Measurements from ENCODE around the gene CENPF. TPM values are rescaled to one million over a fixed set of nuclear protein-coding genes. Genes with fewer than 3 reads are reported as not detected.

CENPF gene
- total and polyA plus RNA-seq, 10 donors = 1.2 to 12.8 (median 5.5) TPM

DNA sequence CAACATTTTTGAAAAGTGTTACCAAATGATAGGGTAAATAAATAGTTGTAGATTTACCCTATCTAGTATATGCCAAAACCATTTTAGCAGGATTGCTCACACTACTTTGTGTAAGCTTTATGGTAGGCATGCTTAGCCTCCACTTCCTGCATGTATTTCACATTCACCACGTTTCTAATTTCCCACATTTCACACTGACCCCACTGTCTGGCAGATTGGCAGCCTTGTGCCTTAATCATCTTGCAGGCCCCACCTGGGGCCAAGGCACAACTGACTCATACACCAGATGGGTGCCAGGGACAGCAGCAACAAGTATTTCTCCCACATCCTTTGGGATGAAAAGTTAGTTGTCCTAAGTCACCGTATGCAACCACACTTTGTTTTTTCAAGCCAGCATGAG is 21.2 kb upstream of the CENPF start:
- Histone ChIP-seq H3K27ac (no peak overlapping the region), H3K4me1 (no peaks in the 10 kb centered on the region), H3K36me3 (no peaks in the 10 kb centered on the region), H3K4me3 (no peak overlapping the region), H3K27me3 (replicated peaks in 1 of 7) (peaks cover 0 to 6% (median 0%) of the 10 kb centered on the region in 7 donors), H3K9me3 (peaks cover 0 to 13% (median 7%) of the 10 kb centered on the region in 8 donors)
- TF ChIP-seq POLR2AphosphoS5 (IDR thresholded peaks at IDR 0.05) (no peak), CTCF (IDR thresholded peaks at IDR 0.05 in 8 of 11, conservative IDR thresholded peaks at IDR 0.05 in 3 of 11) (no peak), POLR2A (IDR thresholded peaks at IDR 0.05) (no peak)
- 40 to 61% (median 50%) methylated on average over 2 of the region's 2 CpGs for WGBS, 5 donors
- DNase-seq = no peak
- intact Hi-C loops (cut with DNase I; ENCODE audit: low total_unique reads) = no loop called here

DNA sequence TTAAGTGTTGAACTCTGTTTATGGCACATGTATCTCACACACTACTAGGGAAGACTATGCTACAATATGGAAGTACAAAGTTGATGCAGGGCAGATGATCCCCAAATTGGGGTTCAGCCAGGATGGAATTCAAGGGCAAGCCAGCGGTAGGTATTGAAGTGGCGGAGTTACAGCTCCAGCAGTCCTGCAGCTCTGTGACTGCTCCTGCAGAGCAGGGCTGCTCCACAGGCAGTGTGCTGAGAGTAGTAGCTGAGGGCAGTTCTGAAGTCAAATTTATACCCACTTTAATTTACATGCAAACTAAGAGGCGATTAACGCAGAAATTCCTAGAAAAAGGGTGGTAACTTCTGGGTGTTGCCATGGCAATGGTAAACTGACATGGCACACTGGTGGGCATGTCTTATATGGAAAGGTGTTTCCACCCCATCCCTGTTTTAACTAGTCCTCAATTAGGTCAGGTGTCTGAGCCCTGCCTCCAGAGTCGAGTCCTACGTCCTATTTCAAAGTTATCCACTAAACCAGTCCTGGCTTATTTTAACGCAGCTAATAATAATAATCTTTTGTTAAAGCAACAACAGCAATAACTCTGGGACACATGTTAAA is 20.6 kb upstream of the CENPF start:
- WGBS, 5 donors = 81 to 92% (median 88%) methylated on average over 7 of the region's 7 CpGs
- H3K4me3 ChIP-seq = no peak overlapping the region
- TF ChIP-seq POLR2A (IDR thresholded peaks at IDR 0.05) (no peak), CTCF (IDR thresholded peaks at IDR 0.05 in 8 of 11, conservative IDR thresholded peaks at IDR 0.05 in 3 of 11) (no peak), POLR2AphosphoS5 (IDR thresholded peaks at IDR 0.05) (no peak)
- H3K27ac ChIP-seq = no peak overlapping the region
- intact Hi-C loops (cut with DNase I; ENCODE audit: low total_unique reads) = no loop called here
- no peaks in the 10 kb centered on the region for H3K36me3 ChIP-seq
- H3K27me3 ChIP-seq (replicated peaks in 1 of 7) = peaks cover 0 to 6% (median 0%) of the 10 kb centered on the region in 7 donors
- DNase-seq = no peak
- no peaks in the 10 kb centered on the region for H3K4me1 ChIP-seq
- peaks cover 0 to 7% (median under 1%) of the 10 kb centered on the region in 8 donors for H3K9me3 ChIP-seq

DNA sequence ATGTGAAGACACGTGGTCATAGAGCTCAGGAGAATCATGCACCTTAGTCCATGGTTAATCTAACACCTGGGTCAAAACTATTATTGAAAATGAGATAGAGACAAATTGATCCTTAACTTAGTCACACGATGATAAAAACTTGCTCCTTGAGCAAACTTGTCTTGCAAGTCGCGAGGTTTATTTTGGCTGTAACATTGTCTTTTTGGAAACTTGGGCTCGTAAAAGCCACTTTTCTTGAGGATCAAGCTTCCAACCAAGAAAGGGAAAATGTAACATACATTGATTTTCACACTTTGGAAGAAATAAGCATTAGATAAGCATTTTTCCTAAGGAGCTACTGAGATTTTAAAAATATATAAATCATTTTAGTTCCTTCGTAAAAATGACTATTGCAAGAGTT is 19.9 kb upstream of the CENPF start:
- Histone ChIP-seq H3K4me1 (no peaks in the 10 kb centered on the region), H3K27me3 (replicated peaks in 1 of 7) (peaks cover 0 to 6% (median 0%) of the 10 kb centered on the region in 7 donors), H3K9me3 (no peaks in the 10 kb centered on the region), H3K27ac (no peak overlapping the region), H3K36me3 (no peaks in the 10 kb centered on the region), H3K4me3 (no peak overlapping the region)
- DNase-seq = no peak
- TF ChIP-seq POLR2A (IDR thresholded peaks at IDR 0.05) = no peak
- TF ChIP-seq CTCF (IDR thresholded peaks at IDR 0.05 in 8 of 11, conservative IDR thresholded peaks at IDR 0.05 in 3 of 11) = no peak
- no peak for TF ChIP-seq POLR2AphosphoS5 (IDR thresholded peaks at IDR 0.05)
- intact Hi-C loops (cut with DNase I; ENCODE audit: low total_unique reads) = no loop called here
- 85 to 91% (median 89%) methylated on average over 6 of the region's 6 CpGs for WGBS, 5 donors

DNA sequence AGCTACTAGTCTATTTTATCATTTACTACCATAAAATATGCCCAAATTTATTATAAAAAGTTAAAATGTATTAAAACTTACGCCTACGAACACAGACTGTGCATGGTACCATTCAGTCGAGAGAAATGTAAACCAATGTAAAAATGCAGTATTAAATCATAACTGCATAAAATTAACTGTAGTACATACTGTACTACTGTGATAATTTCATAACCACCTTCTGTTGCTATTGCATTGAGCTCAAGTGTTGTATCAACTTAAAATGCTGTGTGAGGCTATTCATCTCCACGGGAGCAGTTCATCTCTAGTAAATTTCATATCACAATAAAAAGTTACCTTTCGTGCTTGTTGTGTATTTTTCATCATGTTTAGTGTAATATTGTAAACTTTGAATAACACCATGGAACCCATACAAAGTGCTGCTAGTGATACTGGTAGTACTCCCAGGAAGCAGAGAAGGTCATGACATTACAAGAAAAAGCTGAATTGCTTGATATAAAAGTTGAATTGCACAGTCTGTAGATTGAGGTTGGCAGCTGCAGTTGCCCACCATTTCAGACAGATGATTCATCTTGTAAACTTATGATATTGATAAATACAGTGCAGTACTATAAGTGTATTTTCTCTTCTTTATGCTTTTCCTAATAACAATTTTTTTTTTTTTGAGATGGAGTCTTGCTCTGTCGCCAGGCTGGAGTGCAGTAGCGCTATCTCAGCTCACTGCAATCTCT is 19.0 kb upstream of the CENPF start:
- Histone ChIP-seq H3K36me3 (no peaks in the 10 kb centered on the region), H3K27me3 (replicated peaks in 1 of 7) (peaks cover 0 to 6% (median 0%) of the 10 kb centered on the region in 7 donors), H3K4me3 (no peak overlapping the region), H3K9me3 (no peaks in the 10 kb centered on the region), H3K4me1 (no peaks in the 10 kb centered on the region), H3K27ac (no peak overlapping the region)
- 82 to 94% (median 88%) methylated on average over 7 of the region's 7 CpGs for WGBS, 5 donors
- TF ChIP-seq CTCF (IDR thresholded peaks at IDR 0.05 in 8 of 11, conservative IDR thresholded peaks at IDR 0.05 in 3 of 11) (no peak), POLR2A (IDR thresholded peaks at IDR 0.05) (no peak), POLR2AphosphoS5 (IDR thresholded peaks at IDR 0.05) (no peak)
- no peak for DNase-seq
- intact Hi-C loops (cut with DNase I; ENCODE audit: low total_unique reads) = no loop called here
